HG03095 (cell line): ENCODE data around the gene CCDC91.
"Not testable (repeated sequence)": the region's sequence is repeated elsewhere in the genome, so short reads cannot be mapped to it uniquely, and the experiment has no call there.

Experiments
- ATAC-seq: cut with Tn5 transposase; IDR thresholded peaks from one replicate; pipeline ENCODE4 v1.9.1; 2021; ENCODE audit warnings: moderate library complexity; ENCODE audit not compliant: unreplicated experiment

Gene CCDC91

GRCh38 chr12:28178775-28179174 is 11.5 kb upstream of the CCDC91 start:
- ATAC-seq: no peak

DNA sequence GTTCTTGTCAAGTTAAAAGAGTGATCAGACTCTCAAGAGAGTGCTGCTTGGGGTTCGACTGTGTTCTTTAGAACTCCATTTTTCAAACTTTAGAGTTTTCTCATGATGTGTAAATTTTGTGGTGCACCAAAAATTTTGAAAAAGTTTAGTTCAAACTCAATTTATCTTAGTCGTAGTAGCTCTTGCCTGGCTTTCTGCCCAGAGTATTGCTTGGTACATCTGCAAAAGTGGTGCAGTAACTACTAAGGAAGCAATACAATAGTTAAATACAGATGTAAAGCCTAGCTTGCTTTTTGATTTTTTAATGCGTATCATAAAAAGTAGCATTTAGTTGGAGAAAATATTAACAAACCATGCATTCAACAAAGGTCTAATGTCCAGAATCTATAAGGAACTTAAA is 9.5 kb upstream of the CCDC91 start:
- ATAC-seq: no peak

DNA sequence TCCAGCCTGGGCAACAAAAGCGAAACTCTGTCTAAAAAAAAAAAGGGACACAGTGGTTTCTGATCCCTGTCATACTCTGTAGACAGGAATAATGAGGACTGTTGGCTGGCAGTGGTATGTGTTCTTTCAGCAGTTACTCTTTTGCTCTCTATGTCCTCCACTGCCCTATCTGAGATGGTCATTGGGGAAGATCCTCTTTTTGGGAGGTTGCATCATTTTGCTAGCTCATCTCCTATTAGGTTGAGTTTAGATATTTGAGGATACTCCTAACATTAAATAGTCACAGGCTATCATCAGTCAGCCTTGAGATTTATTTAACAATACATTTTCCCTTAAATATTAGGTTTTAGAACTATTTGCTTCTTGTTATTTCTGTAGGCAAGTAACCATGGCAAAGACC is 5.9 kb upstream of the CCDC91 start:
- ATAC-seq: no peak

DNA sequence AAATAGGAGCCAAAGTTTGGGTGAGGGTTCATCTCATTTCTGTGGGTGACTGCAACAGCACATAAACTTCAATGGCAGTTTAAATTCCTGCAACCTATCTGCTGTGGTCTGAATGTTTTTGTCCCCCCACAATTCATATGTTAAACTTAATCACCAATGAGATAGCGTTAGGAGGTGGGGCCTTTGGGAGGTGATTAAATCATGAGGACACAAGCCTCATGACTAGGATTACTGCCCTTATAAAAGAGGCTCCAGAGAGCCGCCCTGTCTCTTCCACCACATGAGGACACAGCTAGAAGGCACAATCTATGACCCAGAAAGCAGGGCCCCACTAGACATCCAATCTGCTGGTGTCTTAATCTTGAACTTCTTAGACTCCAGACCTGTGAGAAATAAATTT is 3.8 kb upstream of the CCDC91 start:
- no peak for ATAC-seq

- ATAC-seq: no peak
These were observed 404 bp upstream of the CCDC91 start for GRCh38 chr12:28189784-28190320.

- peak; percentile 8 for ATAC-seq
These were observed 1.1 kb downstream of the CCDC91 start for GRCh38 chr12:28191051-28192048.

- no peak for ATAC-seq
These were observed 1.9 kb downstream of the CCDC91 start for GRCh38 chr12:28192125-28192524.

- ATAC-seq: not testable (repeated sequence)
These were observed 4.4 kb downstream of the CCDC91 start for GRCh38 chr12:28194621-28195020.

GRCh38 chr12:28201136-28201535 is 10.9 kb downstream of the CCDC91 start:
- not testable (repeated sequence) for ATAC-seq

DNA sequence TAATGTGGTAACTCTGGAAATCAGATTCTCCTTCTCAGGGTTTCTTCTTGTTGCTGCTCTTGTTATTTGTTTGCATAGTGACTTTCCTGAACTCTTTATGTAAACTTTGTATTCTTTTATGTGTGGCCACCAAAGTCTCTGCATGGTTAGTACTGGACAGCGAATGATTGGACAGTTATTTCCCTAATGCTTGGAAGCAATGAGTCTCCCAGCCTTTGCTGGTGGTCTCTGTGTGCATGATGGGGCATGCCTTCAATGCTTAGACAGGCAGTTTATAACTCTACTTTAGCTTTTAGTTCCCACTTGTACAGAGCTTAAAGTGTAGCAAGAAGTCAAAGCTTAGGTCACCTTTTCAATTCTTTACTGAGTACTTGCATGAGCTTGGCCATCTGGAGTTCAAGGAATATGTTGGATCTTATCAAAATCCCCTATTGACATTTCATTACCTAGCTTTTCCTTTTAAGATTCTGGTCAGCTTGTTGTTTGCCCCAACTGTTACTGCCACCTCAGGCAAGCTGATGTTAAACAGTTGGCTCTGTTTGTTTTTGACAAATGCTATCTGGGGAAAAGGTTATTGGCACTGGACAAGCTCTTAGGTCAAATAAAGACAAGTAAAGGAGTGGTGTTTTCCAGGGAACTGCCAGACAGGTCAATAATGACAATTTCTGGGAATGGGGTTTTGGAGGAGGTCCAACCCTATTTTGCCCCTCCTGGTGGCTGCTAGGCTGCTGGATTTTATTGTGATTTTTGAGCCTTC is 12.3 kb downstream of the CCDC91 start:
- ATAC-seq: no peak

DNA sequence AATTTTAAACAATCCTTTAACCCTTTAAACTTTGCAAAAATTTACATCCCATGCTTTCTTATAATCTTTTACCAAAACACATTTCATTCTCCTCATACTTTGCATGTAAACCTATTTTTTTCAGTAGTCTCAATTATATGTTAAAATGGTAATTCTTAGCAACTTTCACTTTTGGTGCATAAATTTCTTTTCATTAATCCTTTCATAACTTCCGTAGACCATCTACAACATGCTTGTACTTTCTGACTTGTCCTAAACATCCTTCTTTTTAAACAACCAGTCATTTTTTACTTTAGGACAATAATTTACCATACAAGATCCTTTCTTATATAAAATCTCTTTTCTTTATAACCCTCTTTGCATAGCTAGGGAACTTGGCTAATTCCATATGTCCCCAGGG is 19.5 kb downstream of the CCDC91 start:
- ATAC-seq: no peak

DNA sequence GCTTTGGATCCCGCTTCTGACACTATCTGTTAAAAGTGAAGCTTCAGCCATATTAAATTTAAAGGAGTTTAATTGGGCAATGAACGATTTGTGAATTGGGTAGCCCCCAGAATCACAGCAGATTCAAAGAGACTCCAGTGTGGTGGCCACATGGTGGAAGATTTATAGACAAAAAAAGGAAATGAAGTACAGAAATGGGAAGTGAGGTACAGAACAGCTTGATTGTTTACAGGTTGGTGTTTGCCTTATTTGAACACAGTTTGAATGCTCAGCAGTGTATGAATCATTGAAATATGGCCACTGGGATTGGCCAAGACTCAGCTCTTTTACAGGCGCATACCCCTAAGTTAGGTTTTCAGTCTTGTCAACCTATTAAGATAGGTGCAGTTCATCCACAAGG is 21.9 kb downstream of the CCDC91 start:
- no peak for ATAC-seq

GRCh38 chr12:28215021-28215420 is 24.8 kb downstream of the CCDC91 start:
- ATAC-seq: no peak

GRCh38 chr12:28216016-28216415 is 25.8 kb downstream of the CCDC91 start:
- ATAC-seq: no peak

DNA sequence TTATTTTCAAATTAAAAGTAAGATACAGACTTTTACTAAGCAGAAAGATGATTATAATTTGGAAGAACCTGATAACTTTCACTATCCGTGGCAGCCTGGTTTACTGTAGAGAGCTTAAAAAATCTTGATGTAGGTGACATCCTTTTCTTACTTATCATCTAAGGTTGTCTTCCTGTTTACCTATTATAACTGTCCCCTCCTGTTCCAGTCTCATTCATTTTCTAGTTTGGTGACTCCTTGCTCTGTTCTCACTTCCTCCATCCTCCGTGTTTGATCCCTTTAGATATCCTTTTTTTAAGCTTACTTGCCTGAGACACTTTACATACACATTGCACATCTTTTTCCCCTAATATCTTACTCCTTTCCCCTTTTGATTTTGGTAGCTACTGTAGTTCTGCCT is 27.5 kb downstream of the CCDC91 start:
- ATAC-seq: no peak

- ATAC-seq: no peak
These were observed 28.6 kb downstream of the CCDC91 start for GRCh38 chr12:28218875-28219274.

GRCh38 chr12:28219827-28220226 is 29.6 kb downstream of the CCDC91 start:
- ATAC-seq: no peak

GRCh38 chr12:28222081-28222700 is 31.9 kb downstream of the CCDC91 start:
- ATAC-seq: no peak

DNA sequence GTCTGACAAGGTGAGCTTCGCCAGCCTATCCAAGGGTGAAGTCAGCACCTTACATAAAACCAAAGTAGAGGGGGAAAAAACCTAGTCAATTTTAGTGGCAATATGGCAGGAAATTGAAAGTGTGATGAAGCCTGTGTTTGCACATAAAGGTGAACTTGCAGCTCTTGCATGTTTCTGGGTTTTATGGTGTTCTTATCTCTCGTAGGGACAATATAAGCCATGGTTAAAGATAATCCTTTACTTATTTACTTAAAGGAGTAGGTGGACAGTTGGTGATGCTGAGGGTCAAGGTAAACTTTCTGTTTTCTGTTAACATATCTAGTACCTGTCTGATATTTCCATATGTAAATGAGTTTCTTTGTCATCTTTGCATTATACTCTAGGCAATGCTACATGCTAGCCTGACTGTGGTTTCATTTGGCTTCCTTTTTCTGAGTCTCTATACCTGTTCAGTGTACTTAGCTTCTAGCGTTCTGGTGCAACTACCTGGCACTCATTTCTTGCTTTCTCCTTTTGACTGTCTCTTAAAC is 32.8 kb downstream of the CCDC91 start:
- peak; percentile 95 for ATAC-seq

- ATAC-seq: no peak
These were observed 33.6 kb downstream of the CCDC91 start for GRCh38 chr12:28223858-28224257.

GRCh38 chr12:28226705-28227104 is 36.4 kb downstream of the CCDC91 start:
- ATAC-seq: no peak
